Measurements from ENCODE around the gene PTPRD.

- TF ChIP-seq CTCF (conservative IDR thresholded peaks at IDR 0.05 in 1 of 2, IDR thresholded peaks at IDR 0.05 in 1 of 2; ENCODE audit: extremely low read depth in 1 of 2, insufficient read depth in 1 of 2, low read depth in 1 of 2, low read length in 2 of 2) (no peak), EZH2 (IDR thresholded peaks at IDR 0.05; ENCODE audit: borderline replicate concordance, low read length) (no peak)
These were observed 440.3 kb downstream of the PTPRD start for GRCh38 chr9:10172476-10172875.
